ENCODE data around the gene AOAH. TPM values are rescaled to one million over a fixed set of nuclear protein-coding genes. Genes with fewer than 3 reads are reported as not detected.

AOAH gene
- total RNA-seq, 1 donor from 2014 or later: 7.4 TPM

DNA sequence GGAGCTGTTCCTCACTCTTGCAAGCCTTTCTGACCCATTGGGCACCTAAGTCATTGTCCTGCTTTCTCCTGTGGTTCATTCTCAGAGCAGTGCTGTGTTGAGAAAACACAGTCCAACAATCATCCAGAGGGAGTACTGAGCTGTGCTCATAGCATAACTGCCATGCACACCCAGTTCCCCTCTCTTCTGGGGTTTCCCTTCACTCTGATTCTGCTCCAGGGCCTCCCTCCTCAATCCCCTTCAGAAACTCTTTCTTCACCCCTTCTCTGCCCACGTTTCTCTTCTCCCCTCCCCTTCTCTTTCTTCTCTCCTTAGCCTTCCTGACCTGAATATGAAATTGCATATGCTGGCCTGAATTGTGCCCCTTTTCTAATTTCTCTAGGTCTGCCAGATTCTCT is 155.8 kb downstream of the AOAH start:
- DNase-seq (ENCODE audit: extremely low spot score in 2 of 2): no peak
- intact Hi-C loops (cut with DNase I): no loop called here
- Histone ChIP-seq H3K4me3 (no peak overlapping the region), H3K27ac (no peak overlapping the region), H3K9me3 (no peaks in the 10 kb centered on the region), H3K36me3 (no peaks in the 10 kb centered on the region), H3K4me1 (peaks cover 9% of the 10 kb centered on the region), H3K27me3 (no peaks in the 10 kb centered on the region)
- TF ChIP-seq POLR2AphosphoS5 (IDR thresholded peaks at IDR 0.05; ENCODE audit: insufficient read depth in 1 of 2, low read depth in 1 of 2) (no peak), POLR2A (IDR thresholded peaks at IDR 0.05) (no peak)
- TF ChIP-seq, protein P1, sequence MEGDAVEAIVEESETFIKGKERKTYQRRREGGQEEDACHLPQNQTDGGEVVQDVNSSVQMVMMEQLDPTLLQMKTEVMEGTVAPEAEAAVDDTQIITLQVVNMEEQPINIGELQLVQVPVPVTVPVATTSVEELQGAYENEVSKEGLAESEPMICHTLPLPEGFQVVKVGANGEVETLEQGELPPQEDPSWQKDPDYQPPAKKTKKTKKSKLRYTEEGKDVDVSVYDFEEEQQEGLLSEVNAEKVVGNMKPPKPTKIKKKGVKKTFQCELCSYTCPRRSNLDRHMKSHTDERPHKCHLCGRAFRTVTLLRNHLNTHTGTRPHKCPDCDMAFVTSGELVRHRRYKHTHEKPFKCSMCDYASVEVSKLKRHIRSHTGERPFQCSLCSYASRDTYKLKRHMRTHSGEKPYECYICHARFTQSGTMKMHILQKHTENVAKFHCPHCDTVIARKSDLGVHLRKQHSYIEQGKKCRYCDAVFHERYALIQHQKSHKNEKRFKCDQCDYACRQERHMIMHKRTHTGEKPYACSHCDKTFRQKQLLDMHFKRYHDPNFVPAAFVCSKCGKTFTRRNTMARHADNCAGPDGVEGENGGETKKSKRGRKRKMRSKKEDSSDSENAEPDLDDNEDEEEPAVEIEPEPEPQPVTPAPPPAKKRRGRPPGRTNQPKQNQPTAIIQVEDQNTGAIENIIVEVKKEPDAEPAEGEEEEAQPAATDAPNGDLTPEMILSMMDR (IDR thresholded peaks at IDR 0.05): no peak

DNA sequence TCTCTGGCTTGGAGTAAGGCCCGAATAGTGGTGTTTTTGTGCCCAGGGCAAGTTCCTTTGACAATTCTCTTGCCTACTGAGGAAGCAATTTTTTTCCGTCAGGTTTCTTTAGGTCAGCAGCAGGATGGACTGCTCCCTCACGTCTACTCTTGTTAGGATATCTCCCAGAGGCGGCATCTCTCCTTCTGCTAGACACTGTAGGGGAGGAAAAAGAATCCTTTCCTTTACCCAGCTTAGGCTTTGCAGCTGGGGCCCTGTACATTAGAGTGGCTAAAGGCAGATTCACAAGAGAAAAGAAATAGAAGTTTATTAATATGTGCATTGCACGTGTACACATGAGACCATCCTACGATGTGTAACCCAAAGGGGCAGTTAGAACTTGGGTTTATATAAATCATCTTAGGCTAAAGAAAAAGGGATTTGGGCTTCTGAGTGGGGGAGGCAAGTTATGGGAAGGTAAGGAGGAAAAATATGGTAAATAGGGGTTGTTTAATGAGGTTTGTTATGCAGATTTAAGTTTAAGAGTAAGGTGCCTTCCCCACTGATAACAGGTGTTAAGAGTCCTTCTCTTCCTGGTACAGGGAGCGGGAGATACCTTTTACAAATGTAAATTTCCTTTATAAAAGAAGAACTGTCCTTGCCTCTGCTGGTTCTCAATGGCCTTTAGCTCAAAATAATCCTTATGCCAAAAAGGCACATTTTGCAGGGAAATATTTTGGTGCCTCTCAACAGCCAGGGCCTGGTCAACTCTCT is 156.4 kb downstream of the AOAH start:
- no peaks in the 10 kb centered on the region for H3K9me3 ChIP-seq
- TF ChIP-seq, protein P1 (IDR thresholded peaks at IDR 0.05): no peak
- no peak for TF ChIP-seq POLR2AphosphoS5 (IDR thresholded peaks at IDR 0.05; ENCODE audit: insufficient read depth in 1 of 2, low read depth in 1 of 2)
- TF ChIP-seq POLR2A (IDR thresholded peaks at IDR 0.05): no peak
- H3K27me3 ChIP-seq: no peaks in the 10 kb centered on the region
- no peak overlapping the region for H3K27ac ChIP-seq
- intact Hi-C loops (cut with DNase I): no loop called here
- peaks cover 13% of the 10 kb centered on the region for H3K4me1 ChIP-seq
- DNase-seq (ENCODE audit: extremely low spot score in 2 of 2): no peak
- H3K4me3 ChIP-seq: no peak overlapping the region
- no peaks in the 10 kb centered on the region for H3K36me3 ChIP-seq

DNA sequence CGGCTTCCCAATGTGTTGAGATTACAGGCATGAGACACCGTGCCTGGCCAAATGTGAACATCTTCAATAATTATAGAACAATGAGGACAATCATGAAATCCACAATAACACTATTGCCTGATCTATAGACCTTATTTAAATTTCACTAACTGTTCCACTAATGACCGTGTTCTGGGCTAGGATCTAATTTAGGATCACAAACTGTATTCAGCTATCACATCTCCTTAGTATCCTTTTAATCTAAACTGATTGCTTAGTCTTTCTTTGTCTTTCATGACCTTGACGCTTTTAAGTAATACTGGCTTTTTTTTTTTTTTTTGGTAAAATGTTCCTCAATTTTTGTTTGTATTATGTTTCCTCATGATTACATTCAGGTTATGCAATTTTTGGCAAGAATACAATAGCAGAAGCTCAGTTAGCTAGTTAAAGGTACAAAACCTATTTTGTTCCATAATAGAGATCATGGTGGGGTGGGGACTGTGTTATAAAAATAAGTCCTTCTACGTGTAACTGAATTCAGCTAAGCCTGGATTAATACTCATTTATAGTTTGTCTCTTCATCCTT is 158.4 kb downstream of the AOAH start:
- H3K9me3 ChIP-seq: no peaks in the 10 kb centered on the region
- no peaks in the 10 kb centered on the region for H3K36me3 ChIP-seq
- no peak overlapping the region for H3K4me3 ChIP-seq
- TF ChIP-seq POLR2A (IDR thresholded peaks at IDR 0.05) (no peak), POLR2AphosphoS5 (IDR thresholded peaks at IDR 0.05; ENCODE audit: insufficient read depth in 1 of 2, low read depth in 1 of 2) (no peak)
- TF ChIP-seq, protein P1 (IDR thresholded peaks at IDR 0.05): no peak
- intact Hi-C loops (cut with DNase I): no loop called here
- peaks cover 13% of the 10 kb centered on the region for H3K4me1 ChIP-seq
- no peak overlapping the region for H3K27ac ChIP-seq
- H3K27me3 ChIP-seq: no peaks in the 10 kb centered on the region
- DNase-seq (ENCODE audit: extremely low spot score in 2 of 2): no peak

DNA sequence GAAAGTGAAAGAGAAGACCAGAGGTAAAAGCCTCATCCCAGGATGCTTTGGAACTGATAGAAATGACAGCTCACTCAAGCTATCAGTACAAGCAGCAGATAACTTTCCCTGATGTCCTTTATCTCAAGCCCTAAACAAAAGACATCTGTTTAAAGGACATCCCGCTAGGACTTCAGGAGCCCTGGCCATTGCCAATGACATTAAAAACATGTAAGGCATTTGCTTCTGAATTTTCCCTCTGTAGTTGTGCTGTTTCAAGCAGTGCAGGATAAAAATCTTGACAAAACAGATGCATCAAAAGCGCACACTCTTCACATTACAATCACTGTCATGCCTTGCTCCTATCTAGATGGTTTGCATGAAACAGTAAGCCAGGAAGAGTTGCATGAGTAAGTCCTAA is 159.8 kb downstream of the AOAH start:
- no peak for TF ChIP-seq POLR2AphosphoS5 (IDR thresholded peaks at IDR 0.05; ENCODE audit: insufficient read depth in 1 of 2, low read depth in 1 of 2)
- TF ChIP-seq, protein P1 (IDR thresholded peaks at IDR 0.05): no peak
- no peak for TF ChIP-seq POLR2A (IDR thresholded peaks at IDR 0.05)
- no peak overlapping the region for H3K27ac ChIP-seq
- no peaks in the 10 kb centered on the region for H3K36me3 ChIP-seq
- intact Hi-C loops (cut with DNase I): no loop called here
- H3K4me1 ChIP-seq: peaks cover 13% of the 10 kb centered on the region
- no peaks in the 10 kb centered on the region for H3K9me3 ChIP-seq
- no peak for DNase-seq (ENCODE audit: extremely low spot score in 2 of 2)
- H3K27me3 ChIP-seq: no peaks in the 10 kb centered on the region
- H3K4me3 ChIP-seq: no peak overlapping the region

DNA sequence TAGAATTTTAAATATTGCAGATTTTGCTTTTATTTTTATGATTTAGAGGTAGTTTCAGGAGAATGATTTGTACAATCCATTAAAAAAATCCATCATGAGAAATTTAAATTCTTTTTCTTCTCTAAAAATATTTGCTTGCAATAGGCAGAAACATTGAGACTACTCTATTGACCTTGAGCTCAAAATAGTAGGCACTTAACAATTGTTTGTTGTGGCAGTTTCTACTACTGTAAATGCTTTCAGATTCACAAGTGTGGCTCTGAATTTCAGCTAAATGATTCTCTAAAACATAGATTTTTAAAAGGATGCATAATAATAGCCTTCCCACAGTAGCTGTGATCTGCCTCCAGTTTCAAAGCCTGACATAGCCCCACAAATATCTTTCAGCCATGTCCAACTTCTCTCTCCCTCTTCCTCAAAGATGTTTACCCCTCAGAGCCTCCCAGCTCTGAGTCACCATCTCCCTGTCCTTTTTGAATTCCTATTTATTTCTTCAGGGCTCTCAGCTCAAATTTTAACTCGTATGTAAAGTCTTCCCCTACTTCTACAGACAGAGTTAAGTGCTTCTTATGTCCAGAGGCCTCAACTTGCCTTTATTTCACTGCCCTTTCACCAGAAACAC is 160.5 kb downstream of the AOAH start:
- Histone ChIP-seq H3K27ac (no peak overlapping the region), H3K27me3 (no peaks in the 10 kb centered on the region), H3K36me3 (no peaks in the 10 kb centered on the region), H3K4me1 (peaks cover 13% of the 10 kb centered on the region), H3K4me3 (no peak overlapping the region), H3K9me3 (no peaks in the 10 kb centered on the region)
- no peak for DNase-seq (ENCODE audit: extremely low spot score in 2 of 2)
- intact Hi-C loops (cut with DNase I): no loop called here
- no peak for TF ChIP-seq POLR2A (IDR thresholded peaks at IDR 0.05)
- TF ChIP-seq, protein P1 (IDR thresholded peaks at IDR 0.05): no peak
